AG09309 (cell line): ENCODE results near the gene TEAD4.

ENCODE experiments used
- DNase-seq: peaks from one replicate; pipeline ENCODE4 v3.0.0-alpha.2; 2010; ENCODE audit warnings: low read depth
- H3K4me3 ChIP-seq: 2 replicates; pipeline ENCODE4 v1.5.1; 2011; ENCODE audit warnings: mild to moderate bottlenecking, low read depth, low read length, moderate library complexity; ENCODE audit not compliant: control insufficient read depth
- TF ChIP-seq, protein P1 (sequence below): IDR thresholded peaks from 2 replicates; pipeline ENCODE4 v1.5.1; 2011; ENCODE audit warnings: mild to moderate bottlenecking, low read depth, low read length, inconsistent platforms; ENCODE audit not compliant: insufficient read depth, control insufficient read depth; ENCODE audit errors: missing control alignments

TEAD4 gene

GRCh38 chr12:2941524-2941923, 17.7 kb upstream of the TEAD4 start:
- no peak overlapping the region for H3K4me3 ChIP-seq
- TF ChIP-seq, protein P1, sequence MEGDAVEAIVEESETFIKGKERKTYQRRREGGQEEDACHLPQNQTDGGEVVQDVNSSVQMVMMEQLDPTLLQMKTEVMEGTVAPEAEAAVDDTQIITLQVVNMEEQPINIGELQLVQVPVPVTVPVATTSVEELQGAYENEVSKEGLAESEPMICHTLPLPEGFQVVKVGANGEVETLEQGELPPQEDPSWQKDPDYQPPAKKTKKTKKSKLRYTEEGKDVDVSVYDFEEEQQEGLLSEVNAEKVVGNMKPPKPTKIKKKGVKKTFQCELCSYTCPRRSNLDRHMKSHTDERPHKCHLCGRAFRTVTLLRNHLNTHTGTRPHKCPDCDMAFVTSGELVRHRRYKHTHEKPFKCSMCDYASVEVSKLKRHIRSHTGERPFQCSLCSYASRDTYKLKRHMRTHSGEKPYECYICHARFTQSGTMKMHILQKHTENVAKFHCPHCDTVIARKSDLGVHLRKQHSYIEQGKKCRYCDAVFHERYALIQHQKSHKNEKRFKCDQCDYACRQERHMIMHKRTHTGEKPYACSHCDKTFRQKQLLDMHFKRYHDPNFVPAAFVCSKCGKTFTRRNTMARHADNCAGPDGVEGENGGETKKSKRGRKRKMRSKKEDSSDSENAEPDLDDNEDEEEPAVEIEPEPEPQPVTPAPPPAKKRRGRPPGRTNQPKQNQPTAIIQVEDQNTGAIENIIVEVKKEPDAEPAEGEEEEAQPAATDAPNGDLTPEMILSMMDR = no peak
- no peak for DNase-seq

GRCh38 chr12:2944401-2945047, 14.7 kb upstream of the TEAD4 start:
- TF ChIP-seq, protein P1 = peak; percentile 77
- DNase-seq = no peak
- no peak overlapping the region for H3K4me3 ChIP-seq

GRCh38 chr12:2949411-2949810, 9.8 kb upstream of the TEAD4 start:
- TF ChIP-seq, protein P1 = no peak
- DNase-seq = no peak

DNA sequence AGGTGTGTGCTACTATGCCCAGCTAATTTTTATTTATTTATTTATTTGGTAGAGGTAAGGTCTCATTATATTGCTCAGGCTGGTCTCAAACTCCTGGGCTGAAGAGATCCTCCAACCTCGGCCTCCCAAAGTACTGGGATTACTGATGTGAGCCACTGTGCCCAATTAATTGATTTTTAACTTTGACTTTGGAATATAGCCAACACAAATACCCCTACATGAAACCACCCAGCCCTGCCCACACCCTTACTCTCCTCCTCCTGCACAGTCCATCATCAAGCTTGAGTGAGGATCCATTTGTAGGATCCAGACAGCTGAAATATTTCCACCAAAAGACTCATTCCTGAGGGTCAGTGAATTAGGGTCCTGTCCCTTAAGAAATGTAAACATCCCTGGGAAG, 3.3 kb upstream of the TEAD4 start:
- no peak overlapping the region for H3K4me3 ChIP-seq
- no peak for DNase-seq
- TF ChIP-seq, protein P1 = no peak

More at GRCh38 chr12:2949411-2949810, 9.8 kb upstream of the TEAD4 start:
- H3K4me3 ChIP-seq = no peak overlapping the region

DNA sequence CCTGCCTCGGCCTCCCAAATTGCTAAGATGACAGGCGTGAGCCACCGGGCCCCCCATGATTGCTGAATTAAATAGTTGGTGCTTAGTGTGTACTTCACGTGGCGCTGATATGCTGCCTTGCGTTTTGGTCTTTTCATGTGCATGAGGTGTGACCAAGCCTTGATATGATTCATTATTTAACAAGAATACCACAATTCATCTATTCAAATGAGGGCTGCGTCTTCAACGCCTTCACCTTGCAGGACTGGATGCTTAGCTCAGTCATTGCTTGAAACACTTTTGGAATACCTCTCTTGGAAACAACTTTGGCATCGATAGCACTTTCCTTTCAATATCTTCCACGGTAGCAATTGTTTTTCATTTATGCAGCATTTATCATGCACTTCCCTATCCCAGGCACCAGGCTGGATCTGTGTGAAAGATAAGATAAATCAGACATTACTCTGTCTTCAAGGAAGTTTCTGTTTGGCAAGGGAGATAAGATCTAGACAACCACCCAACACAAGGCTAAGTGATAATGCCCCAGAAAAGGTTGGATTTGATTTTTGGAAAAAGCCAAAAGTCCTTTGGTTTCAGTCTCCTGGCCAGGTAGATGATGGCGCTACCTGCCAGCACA, 1.3 kb upstream of the TEAD4 start:
- DNase-seq = no peak
- TF ChIP-seq, protein P1 = no peak
- peak overlapping the region; percentile 64 for H3K4me3 ChIP-seq

GRCh38 chr12:2958432-2959191, 585 bp upstream of the TEAD4 start:
- DNase-seq = no peak
- TF ChIP-seq, protein P1 = no peak
- peak overlapping the region; percentile 64 for H3K4me3 ChIP-seq
